Spleen (tissue), 7 donors: Measurements from ENCODE around the gene ARMC9.

Experiments used
- POLR2A ChIP-seq, 3 donors: fragments of 450-650 bp; IDR thresholded peaks; one replicate each; pipeline ENCODE4 v1.5.1; 2017; ENCODE audit warnings: antibody characterized with exemption in 3 of 3, mild to moderate bottlenecking in 1 of 3
- TF ChIP-seq, protein P1 (sequence below), 11 experiments: fragments of 200-600 bp in 7 of 11; fragments of 450-650 bp in 4 of 11; sonication (generic) in 4 of 11; IDR thresholded peaks in 8 of 11; conservative IDR thresholded peaks in 3 of 11; 1 replicate in 7 of 11; 2 replicates in 4 of 11; pipeline versions ENCODE4 v1.4.0 to v1.8.0; 2016 to 2021; ENCODE audit warnings: antibody characterized with exemption in 11 of 11, inconsistent platforms in 4 of 11, mild to moderate bottlenecking in 1 of 11
- donor health status: DM: no; HTN: no; CAD: no; lungs with moderate emphysema.
- donor health status: DM: no; HTN: no; CAD: no.
- donor health status: DM: no; HTN: no; CAD: no.

- TF ChIP-seq, protein P1, sequence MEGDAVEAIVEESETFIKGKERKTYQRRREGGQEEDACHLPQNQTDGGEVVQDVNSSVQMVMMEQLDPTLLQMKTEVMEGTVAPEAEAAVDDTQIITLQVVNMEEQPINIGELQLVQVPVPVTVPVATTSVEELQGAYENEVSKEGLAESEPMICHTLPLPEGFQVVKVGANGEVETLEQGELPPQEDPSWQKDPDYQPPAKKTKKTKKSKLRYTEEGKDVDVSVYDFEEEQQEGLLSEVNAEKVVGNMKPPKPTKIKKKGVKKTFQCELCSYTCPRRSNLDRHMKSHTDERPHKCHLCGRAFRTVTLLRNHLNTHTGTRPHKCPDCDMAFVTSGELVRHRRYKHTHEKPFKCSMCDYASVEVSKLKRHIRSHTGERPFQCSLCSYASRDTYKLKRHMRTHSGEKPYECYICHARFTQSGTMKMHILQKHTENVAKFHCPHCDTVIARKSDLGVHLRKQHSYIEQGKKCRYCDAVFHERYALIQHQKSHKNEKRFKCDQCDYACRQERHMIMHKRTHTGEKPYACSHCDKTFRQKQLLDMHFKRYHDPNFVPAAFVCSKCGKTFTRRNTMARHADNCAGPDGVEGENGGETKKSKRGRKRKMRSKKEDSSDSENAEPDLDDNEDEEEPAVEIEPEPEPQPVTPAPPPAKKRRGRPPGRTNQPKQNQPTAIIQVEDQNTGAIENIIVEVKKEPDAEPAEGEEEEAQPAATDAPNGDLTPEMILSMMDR (IDR thresholded peaks at IDR 0.05 in 8 of 11, conservative IDR thresholded peaks at IDR 0.05 in 3 of 11), result peak in 1 of 11 experiments; percentile 29
- no peak for TF ChIP-seq POLR2A (IDR thresholded peaks at IDR 0.05)
These were observed 16.4 kb upstream of the ARMC9 start for GRCh38 chr2:231181860-231182512.
